ENCODE data around the gene LY6G6C.

Gene LY6G6C

GRCh38 chr6:31719001-31719400, 2.5 kb downstream of the LY6G6C start:
- H3K27ac ChIP-seq (ENCODE audit: extremely low read depth, low read depth, low read length), result no peak overlapping the region
- H3K9me3 ChIP-seq (ENCODE audit: control insufficient read depth, insufficient read depth, low read depth, low read length), result no peaks in the 10 kb centered on the region
- H3K4me3 ChIP-seq (ENCODE audit: low read depth, low read length), result no peak overlapping the region
- ChIA-PET CTCF (interaction anchor here (0.9 kb wide), 2 partner anchors 30 to 51 kb away, joined by 3 read pairs; no protein-coding TSS in a partner anchor), POLR2A (no interaction called here)
- TF ChIP-seq ZNF140 (tag by site-specific recombination; IDR thresholded peaks at IDR 0.05) (no peak), ZNF629 (tag by site-specific recombination; IDR thresholded peaks at IDR 0.05) (no peak), ZNF423 (tag by site-specific recombination; IDR thresholded peaks at IDR 0.05) (no peak), ZNF146 (tag by site-specific recombination; IDR thresholded peaks at IDR 0.05) (no peak), ZNF394 (tag by site-specific recombination; IDR thresholded peaks at IDR 0.05; ENCODE audit: borderline replicate concordance) (no peak), ZEB2 (tag by site-specific recombination; IDR thresholded peaks at IDR 0.05) (no peak), ZNF792 (tag by site-specific recombination; IDR thresholded peaks at IDR 0.05) (no peak), ZNF843 (tag by site-specific recombination; IDR thresholded peaks at IDR 0.05) (no peak), ZNF16 (tag by site-specific recombination; IDR thresholded peaks at IDR 0.05; ENCODE audit: low read depth) (no peak), ZNF133 (tag by site-specific recombination; IDR thresholded peaks at IDR 0.05) (no peak), ZSCAN16 (tag by site-specific recombination; IDR thresholded peaks at IDR 0.05) (no peak), ZNF610 (tag by site-specific recombination; IDR thresholded peaks at IDR 0.05; ENCODE audit: borderline replicate concordance) (no peak), ZNF623 (tag by site-specific recombination; IDR thresholded peaks at IDR 0.05) (no peak), PBX3 (CRISPR knock-in tag; IDR thresholded peaks at IDR 0.05) (no peak)
- TF ChIP-seq, protein P1, sequence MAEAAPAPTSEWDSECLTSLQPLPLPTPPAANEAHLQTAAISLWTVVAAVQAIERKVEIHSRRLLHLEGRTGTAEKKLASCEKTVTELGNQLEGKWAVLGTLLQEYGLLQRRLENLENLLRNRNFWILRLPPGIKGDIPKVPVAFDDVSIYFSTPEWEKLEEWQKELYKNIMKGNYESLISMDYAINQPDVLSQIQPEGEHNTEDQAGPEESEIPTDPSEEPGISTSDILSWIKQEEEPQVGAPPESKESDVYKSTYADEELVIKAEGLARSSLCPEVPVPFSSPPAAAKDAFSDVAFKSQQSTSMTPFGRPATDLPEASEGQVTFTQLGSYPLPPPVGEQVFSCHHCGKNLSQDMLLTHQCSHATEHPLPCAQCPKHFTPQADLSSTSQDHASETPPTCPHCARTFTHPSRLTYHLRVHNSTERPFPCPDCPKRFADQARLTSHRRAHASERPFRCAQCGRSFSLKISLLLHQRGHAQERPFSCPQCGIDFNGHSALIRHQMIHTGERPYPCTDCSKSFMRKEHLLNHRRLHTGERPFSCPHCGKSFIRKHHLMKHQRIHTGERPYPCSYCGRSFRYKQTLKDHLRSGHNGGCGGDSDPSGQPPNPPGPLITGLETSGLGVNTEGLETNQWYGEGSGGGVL (tag by site-specific recombination; IDR thresholded peaks at IDR 0.05), result no peak
- H3K4me1 ChIP-seq (ENCODE audit: control insufficient read depth, insufficient read depth, low read length), result peaks cover 3% of the 10 kb centered on the region
- H3K36me3 ChIP-seq (ENCODE audit: control insufficient read depth in 2 of 2, insufficient read depth in 1 of 2, low read length in 2 of 2), result no peaks in the 10 kb centered on the region

- CTCF ChIA-PET, result no interaction called here
- Histone ChIP-seq H3K36me3 (ENCODE audit: control insufficient read depth in 2 of 2, insufficient read depth in 1 of 2, low read length in 2 of 2) (no peaks in the 10 kb centered on the region), H3K27ac (ENCODE audit: extremely low read depth, low read depth, low read length) (no peak overlapping the region), H3K4me1 (ENCODE audit: control insufficient read depth, insufficient read depth, low read length) (peaks cover 4% of the 10 kb centered on the region), H3K4me3 (ENCODE audit: low read depth, low read length) (no peak overlapping the region), H3K9me3 (ENCODE audit: control insufficient read depth, insufficient read depth, low read depth, low read length) (no peaks in the 10 kb centered on the region)
- POLR2A ChIA-PET, result no interaction called here
- TF ChIP-seq ZNF701 (tag by site-specific recombination; IDR thresholded peaks at IDR 0.05), result no peak
- no peak for TF ChIP-seq GLIS1 (tag by site-specific recombination; IDR thresholded peaks at IDR 0.05)
- TF ChIP-seq PRDM1 (tag by site-specific recombination; IDR thresholded peaks at IDR 0.05), result no peak
- no peak for TF ChIP-seq ZNF521 (tag by site-specific recombination; IDR thresholded peaks at IDR 0.05)
- no peak for TF ChIP-seq ZNF560 (tag by site-specific recombination; IDR thresholded peaks at IDR 0.05; ENCODE audit: borderline replicate concordance)
- no peak for TF ChIP-seq ZNF221 (tag by site-specific recombination; IDR thresholded peaks at IDR 0.05; ENCODE audit: borderline replicate concordance)
- TF ChIP-seq ZNF639 (tag by site-specific recombination; IDR thresholded peaks at IDR 0.05), result no peak
- TF ChIP-seq ZBTB17 (tag by site-specific recombination; IDR thresholded peaks at IDR 0.05), result no peak
- no peak for TF ChIP-seq ZFP69B (tag by site-specific recombination; IDR thresholded peaks at IDR 0.05)
Measured at GRCh38 chr6:31718265-31718664, 3.3 kb downstream of the LY6G6C start.
